ENCODE results near the gene NAV3.
A peak's percentile ranks its signal among the peaks of the same experiment; 100 is the strongest.

NAV3 gene

DNA sequence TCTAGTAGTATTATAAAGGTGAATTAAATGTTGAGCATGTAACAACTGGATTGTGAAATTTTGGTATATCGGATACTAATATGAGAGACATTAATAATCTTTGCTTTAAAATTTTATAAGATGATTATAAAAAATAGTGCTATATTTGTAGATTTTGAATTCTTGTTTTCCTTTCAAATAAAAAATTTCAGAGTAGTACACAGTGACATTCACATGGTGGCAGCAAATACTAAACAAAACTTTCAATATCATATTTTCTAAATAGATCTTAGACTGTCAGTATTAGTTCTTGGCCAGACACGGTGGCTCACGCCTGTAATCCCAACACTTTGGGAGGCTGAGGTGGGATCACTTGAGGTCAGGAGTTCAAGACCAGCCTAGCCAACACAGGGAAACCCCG lies 166.0 kb downstream of the NAV3 start:
- DNase-seq = no peak

DNA sequence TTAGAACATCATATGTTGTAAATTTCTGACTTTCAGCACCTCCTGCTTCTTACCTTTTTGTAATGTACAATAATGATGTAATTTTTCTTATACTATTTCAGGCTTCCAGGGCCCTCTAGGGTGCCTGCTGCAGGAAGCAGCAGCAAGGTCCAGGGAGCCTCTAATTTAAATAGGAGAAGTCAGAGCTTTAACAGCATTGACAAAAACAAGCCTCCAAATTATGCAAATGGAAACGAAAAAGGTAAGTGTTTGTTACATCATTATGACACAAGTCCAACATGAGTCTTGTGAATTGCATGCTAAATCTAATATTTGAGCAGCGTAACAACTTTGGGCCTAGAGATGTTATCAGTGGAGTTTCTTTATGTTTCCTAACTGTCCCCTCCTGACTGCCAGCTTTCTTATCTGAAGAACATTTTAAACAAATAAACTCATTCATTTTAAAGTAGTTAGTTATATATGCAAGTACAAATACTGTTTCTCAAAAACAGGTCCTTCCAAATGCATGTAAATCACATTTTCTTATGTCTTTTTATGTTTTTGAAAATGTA lies 167.6 kb downstream of the NAV3 start:
- no peak for DNase-seq

DNA sequence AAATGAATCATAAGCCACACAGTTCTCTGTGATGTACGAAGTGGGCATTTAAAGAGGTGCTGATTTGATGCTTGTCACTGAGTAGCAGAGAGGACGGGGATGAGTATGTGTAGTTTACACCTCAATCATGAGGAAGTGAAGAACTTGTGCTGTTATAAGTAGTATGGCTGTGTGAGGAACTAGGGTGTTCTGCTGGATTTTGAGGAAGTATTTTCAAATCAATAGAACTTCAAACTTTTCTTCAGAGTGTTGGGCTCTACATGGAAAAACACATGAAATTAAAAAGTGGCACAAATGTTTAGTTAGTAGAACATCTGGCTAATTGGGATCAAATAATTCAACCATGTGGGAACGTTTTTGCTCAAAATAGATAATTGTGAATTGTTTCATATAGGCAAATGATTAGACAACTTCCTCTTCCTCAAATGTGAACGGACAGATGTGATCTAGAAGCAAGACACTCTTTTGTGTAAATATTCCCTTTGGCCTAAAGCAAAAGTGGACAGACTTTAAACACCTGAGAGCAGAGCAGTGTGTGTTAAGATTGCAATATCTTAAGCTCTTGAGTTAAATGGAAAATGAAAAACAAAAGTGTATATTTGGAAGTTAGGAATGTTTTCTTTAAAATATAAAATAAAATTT lies 168.5 kb downstream of the NAV3 start:
- no peak for DNase-seq

DNA sequence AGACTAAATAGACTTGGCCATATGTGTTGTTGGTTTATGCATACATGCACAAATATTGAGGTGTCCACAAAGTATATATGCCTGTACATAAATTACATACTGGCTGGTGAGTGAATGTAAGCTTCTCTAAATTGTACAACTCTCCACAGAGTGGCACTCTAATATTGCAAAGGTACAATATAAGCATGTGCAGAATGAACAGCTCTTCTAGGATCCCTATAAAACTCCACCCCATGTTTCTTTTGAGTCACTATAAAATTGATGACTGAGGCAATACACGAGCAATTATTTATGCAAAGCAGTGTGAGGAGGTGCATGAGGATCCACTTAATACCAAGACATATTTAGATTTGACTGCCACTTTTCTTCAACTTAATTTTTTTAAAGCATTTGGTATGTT lies 172.2 kb downstream of the NAV3 start:
- DNase-seq = peak; percentile 44 to 45

DNA sequence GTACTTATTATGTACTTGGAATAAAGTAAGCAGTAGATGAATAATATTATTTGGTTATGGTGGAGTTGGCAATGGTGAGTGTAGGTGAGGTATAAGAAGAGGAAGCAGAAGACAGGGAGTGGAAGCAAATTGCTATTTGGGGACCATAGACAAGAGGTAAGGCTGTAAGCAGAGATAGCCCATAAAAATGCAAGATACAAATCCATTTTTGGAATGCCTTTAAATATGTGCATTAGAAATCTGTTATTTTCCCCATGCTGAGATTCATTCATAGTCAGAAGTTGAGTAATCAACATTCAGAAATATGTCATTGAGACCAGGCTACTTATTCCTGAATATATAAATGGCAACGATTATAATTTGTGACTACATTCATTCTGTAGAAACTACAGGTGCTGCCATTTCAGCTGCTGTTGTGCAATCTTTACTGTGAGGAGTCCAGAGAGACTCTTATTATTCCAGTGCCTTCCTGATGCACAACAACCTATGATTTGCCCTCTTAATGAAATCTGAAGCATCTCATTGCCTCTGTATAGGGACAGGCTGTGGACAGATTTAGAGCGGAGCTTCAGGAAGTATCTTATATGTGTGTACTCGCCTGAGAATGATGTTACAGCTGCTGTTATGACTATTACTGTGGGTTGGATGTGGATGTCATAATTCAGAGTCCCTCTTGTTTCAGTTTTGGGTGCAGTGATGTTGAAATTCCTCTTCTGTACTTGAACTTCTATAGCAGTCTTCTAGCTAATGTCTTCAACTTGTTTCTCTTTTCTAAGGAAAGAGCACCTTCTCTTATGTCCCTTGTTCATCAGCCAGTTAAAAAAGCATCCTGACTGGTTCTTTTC lies 173.8 kb downstream of the NAV3 start:
- no peak for DNase-seq

DNA sequence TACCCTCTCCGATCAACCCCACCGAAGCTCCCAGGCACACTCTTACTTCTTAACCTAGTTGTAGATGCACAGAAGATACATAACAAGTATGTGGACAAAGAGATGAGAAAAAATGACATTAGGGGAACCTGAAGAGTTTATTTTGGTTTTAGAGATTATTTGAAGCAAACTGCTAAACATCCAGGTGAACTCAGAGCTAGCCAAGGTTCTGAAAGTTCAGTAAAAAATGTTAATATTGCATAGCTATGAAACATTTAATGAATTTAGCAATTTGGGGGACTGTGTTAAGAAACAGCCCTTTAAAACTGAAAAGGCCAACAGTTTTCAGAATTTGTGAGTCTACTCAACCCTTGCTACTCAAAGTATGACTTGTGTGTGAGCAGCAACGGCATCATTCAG lies 174.4 kb downstream of the NAV3 start:
- no peak for DNase-seq

DNA sequence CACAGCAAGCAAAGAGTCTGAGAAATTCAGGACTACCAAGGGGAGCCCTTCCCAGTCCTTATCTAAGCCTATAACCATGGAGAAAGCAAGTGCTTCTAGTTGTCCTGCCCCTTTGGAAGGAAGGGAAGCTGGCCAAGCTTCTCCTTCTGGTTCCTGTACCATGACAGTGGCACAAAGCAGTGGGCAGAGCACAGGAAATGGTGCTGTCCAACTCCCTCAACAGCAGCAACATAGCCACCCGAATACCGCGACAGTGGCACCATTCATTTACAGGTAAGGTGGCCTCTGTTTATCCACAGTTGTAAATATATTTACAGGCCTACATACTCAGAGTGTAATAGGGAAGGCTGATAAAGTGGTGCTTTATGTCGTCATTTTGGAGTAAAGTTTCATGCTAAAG lies 176.5 kb downstream of the NAV3 start:
- DNase-seq = no peak

DNA sequence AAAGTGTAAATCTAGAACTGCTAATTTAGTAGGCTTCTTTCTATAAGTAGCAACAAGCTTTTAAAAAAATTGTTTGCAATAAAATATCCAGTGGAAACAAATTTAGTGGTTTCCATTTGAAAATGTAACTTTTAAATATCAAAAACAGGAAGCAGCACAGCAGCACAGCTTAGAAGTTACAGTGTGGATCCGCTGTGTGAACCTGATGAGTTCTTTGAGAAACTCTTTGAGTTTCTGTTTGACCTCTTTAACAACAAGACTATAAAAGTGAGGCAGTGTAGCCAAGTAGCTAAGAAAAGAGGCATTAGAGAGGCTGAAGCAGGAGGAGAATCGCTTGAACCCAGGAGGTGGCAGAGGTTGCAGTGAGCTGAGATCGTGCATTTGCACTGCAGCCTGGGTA lies 178.3 kb downstream of the NAV3 start:
- DNase-seq = no peak

DNA sequence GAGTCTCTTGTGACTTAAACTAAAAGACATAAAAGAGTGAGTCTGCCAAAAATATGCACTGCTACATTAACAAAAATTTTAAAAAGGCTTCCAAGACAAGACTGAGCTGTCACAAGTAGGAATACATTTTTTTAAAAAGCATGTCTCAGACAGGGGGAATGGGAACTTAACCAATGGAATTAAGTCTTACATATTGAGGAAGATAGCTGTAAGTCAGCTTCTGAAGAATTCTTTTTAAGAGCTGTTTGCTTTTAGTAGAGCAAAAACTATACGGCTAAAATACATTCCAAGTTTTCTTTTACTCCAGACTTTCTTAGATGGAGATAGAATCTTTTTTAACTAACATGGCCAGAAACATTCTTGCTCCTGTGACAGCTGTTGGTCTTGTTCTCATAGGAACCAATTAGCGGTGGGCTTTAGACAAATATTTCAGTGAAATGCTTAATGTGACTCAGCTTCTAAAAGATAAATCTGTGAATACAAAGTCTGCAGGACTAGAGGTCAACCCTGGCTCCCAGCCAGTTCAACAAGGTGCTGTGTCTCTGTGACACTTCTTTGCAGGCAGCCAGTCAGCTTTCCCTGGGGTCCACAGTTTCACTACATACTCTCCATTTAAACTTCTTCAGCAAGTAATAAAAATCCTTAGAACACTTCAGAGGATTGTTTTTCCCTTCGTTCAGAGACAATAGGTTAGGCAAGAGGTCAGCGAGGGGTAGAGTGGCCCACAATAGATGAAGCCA lies 187.6 kb downstream of the NAV3 start:
- no peak for DNase-seq

DNA sequence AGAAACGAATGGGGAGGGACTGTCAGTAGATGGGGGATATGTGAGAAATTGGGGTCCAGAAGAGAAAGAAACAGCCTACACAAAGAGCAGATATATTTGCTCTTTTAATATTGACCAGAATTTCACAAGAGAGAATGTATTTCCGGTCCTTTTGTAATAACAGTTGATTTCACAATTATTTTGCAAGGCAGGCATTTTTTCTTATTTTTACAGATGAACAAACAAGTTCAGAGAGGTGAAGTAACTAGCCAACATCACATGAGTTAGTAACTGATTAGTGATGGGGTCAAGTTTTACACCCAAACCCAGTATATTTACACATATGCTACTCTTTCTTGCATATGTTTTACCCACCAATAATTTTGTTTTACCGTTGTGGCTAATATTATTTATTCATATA lies 188.2 kb downstream of the NAV3 start:
- no peak for DNase-seq

DNA sequence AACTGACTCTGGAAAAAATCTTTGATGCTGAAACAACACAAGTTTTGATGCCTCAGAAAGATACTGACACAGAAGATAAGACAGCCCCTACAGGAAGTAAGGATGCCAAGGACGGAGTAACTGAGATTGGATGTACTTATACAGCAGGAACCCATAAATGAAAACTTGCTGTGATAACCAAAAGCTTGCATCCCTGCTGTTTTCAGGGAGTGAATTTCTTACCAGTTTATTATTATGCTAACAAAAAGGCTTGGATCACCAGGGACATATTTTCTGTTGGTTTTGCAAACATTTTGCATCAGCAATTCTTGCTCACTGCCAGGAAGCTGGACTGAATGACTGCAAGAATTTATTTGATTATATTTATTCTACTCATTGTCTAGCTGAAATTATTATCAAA lies 197.7 kb downstream of the NAV3 start:
- no peak for DNase-seq

DNA sequence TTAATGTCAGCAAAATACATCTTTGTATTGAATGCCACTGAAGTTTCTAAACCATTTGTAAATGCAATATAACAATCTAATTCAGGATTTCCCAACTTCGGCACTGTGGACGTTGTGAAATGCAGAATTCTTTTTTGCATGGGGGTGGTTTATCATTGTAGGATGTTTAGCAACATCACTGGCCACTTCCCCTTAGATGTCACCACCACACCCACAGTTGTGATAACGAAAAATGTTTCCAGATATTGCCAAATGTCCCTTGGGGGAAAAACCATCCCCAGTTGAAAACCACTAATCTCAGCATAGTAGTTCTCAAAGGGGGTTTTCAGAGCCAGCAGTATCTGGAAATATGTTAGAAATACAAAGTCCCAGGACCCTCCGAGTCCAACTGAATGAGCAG lies 203.3 kb downstream of the NAV3 start:
- DNase-seq = no peak

DNA sequence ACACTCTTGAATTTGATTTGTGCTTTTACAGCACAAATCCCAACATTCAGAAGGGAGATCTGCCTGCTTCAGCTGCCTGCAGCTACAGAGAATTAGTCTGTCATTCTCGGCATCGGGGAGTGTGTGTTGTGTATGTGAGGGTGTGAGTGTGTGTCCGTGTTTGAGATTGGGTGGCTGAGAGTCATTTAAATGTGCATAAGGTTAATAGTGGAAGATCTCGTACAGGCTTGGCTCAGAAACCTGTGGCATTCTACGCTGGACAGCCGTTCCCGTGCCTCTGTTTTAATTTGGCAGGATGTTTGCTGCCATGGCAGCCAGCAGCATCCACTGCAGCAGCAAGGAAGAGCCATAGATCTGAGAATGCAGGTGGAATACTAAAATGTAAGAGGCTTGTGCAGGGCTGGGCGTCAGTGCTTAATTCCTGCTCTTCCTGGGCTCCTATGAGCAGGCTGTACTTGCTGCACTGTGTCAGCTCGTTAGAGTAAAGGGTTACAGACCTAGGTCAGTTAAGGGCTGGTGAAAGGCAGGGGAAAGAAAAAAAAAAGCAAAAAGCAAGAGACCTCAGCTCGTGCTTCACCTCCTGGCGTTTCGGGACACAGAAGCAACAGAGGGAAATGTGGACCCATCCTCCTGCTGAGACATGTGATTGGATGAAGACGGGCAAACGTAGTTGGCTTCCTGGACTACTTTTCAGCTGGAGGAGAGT lies 205.4 kb downstream of the NAV3 start:
- peak; percentile 36 to 47 for DNase-seq

DNA sequence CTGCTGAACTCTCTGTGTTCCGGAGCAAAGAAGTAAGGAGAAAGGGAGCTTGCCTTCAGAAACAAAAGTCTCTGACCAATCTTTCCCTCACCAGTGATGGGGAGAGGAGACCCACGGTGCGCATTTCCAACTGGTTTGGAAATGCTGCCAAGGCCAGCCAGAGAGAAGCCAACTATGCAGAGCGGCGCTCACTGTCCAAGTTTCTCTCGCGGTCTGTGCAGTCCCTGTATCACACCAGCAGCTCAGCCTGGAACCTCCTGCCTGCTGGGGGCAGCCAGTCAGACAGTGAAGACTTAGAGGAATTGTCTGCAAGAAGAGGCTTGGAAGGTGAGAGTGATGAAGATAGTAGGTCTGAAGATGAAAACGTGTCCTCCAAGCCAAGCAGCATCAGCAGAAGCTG lies 206.2 kb downstream of the NAV3 start:
- DNase-seq = no peak

DNA sequence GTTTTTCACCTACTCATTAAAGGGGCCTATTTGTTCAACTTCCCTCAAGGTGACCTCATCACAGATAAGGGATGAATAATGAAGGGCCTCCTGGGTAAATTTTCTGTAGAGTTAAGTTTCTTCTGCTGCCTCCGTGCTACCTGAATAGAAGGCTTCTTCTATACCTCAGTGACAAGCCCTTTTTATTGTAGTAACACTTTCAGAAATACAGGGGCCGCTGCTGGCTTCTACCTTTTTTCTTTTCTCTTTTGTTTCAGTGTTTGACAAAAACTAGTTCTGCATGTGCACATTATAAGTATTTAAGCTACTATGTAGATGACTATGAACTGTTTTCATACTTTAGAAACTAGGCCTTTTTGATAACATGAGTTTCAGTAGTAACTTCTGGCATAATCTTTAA lies 207.0 kb downstream of the NAV3 start:
- DNase-seq = no peak

DNA sequence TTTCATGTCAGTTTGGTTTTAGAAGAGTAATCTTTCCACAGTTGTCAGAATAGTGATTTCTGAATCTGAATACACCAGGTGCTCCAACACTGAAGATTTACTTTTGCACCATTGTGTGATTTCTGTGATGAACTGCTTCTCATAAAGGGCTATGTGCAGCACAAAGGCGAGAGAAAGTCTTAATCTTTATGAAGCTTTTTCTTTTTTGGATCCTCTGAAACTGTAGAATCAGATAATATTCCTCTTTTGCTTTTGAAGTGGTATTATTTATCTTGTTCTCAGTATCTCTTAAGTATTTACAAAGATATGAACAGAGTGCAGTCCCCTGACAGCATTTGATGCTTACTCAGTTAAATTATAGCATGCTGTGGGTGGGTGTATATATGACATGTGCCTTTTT lies 207.8 kb downstream of the NAV3 start:
- no peak for DNase-seq

DNA sequence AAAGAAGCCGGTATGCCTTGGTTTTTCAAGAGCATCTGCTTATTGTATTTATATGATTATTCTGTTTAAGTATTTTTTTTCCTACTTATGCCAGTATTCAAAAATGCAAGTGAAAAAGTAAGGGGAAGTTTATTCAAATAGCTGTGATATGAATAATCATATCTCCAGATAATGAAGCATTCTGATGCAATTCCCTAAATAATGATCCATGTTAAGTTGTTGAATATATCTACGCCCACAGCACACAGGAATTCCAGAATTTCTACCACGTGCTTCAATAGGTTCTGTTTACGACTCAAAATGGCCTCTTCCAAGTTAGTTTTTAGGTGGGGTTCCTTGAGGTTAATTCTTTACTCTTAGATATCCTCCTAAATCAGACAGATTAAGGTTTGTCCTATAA lies 208.3 kb downstream of the NAV3 start:
- no peak for DNase-seq

DNA sequence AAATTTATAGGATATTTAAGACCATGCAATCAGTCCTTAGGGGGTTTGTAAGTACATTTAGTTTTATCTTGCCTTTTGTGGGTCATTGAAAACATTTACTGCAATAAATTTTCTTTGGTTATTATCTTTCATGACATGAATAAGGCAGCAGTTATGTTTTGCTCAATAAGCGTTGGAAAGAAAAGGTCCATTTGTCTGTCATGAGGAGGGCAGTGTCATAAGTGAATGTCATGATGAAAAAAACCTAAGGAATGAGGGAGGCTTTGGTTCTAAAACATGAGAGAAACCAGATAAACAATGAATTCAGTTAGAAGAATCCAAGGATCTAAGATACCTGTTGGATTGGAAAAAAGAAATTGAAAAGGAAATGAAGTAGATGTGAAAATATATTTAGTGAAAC lies 209.4 kb downstream of the NAV3 start:
- no peak for DNase-seq

DNA sequence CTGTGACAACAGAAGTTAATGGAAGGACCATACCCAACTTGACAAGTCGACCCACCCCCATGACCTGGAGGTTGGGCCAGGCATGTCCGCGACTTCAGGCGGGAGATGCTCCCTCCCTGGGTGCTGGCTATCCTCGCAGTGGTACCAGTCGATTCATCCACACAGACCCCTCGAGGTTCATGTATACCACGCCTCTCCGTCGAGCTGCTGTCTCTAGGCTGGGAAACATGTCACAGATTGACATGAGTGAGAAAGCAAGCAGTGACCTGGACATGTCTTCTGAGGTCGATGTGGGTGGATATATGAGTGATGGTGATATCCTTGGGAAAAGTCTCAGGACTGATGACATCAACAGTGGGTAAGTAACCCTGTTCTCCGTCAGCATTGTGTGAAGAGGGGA lies 220.1 kb downstream of the NAV3 start:
- no peak for DNase-seq

DNA sequence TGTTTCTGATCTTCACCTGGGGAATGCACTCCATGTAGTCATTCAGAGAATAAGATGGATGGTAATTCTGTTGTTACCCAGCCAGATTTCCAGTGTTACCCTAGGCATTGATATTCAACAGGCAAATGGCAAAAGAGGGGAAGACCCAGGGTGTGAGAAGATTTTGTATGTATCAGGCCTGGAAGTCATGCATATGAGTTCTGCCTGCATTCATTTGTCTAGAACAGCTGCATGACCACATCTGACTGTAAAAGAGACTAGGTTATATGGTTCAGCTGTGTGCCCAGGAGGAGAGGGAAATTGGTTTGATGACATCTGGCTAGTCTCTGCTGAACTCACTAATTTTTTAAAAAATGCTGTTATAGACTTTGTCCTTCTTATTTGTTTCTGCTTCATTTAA lies 224.9 kb downstream of the NAV3 start:
- DNase-seq = no peak

DNA sequence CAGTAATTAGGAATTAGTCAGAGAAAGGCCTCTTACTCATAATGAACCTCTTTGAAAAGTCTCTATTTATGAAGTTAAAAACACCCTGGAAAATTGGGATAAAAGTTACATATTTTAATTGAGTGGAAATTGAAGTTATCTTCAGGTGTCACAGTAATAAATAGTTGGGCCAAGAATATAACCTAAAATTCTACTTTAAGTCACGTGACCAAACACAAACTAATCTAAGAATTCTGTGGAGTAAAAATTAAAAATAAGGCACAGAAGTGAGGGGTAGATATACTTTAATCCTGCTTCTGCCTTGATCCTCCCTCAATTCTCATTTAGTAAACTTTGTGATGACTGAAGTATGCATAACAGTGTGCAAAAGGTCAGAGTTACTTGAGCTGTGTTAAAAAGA lies 226.4 kb downstream of the NAV3 start:
- no peak for DNase-seq

DNA sequence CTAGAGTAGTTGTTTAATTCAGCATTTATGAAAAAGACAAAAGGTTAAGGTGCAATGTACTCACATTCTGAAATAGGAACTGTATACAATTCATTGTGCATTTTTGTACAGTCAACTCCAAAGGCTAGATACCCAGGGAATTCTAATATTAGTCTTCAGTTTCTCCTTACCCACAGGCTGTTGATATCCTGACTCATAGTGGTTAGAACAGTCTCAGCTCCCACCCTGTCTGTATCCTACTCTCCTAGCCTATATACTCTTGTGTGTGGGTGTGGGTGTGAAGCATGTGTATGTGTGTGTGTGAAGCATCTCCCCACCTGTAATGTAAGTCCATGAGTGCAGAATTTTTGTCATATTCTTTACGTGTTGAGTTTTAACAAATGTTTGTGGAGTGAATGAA lies 229.5 kb downstream of the NAV3 start:
- DNase-seq = no peak

DNA sequence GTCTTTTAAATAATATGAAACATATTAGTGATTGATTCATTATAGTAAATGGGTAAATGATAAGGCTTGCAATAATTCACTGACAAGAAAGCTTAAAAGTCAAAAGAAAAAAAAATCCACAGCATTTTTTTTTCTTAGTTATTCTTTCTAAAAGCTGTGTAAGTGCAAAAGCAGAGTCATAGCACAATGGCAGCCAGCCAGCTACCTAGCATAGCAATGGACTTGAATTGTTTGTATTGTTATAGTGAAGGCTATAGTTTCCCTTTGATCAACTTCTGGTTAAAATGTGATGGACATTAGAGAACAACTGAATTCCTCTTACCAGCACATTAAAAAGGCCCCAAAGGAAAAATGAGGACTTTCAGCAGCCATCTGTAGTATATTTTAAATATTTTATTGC lies 232.1 kb downstream of the NAV3 start:
- DNase-seq = no peak
